Activated T-cell treated with anti-CD3 and anti-CD28 coated beads, Interleukin-2, amount 50 U/mL, for 48 hours (primary cell): ENCODE data around the gene AZI2.

Experiments
- DNase-seq, 2 experiments: peaks; one replicate each; pipeline ENCODE4 v3.0.0-alpha.2; 2020

The AZI2 gene

GRCh38 chr3:28300345-28300962, 48.2 kb downstream of the AZI2 start:
- DNase-seq, result no peak

- DNase-seq, result no peak
These were observed 48.9 kb downstream of the AZI2 start for GRCh38 chr3:28299705-28300104.

- DNase-seq, result no peak
These were observed 52.6 kb downstream of the AZI2 start for GRCh38 chr3:28295898-28296490.

- no peak for DNase-seq
These were observed 53.8 kb downstream of the AZI2 start for GRCh38 chr3:28294667-28295413.

- no peak for DNase-seq
These were observed 56.0 kb downstream of the AZI2 start for GRCh38 chr3:28292622-28293021.

- DNase-seq, result no peak
These were observed 57.0 kb downstream of the AZI2 start for GRCh38 chr3:28291577-28291976.

GRCh38 chr3:28290863-28291300, 57.7 kb downstream of the AZI2 start:
- DNase-seq, result no peak

GRCh38 chr3:28287046-28287445, 61.6 kb downstream of the AZI2 start:
- DNase-seq, result no peak

GRCh38 chr3:28286595-28286994, 62.0 kb downstream of the AZI2 start:
- no peak for DNase-seq

- DNase-seq, result no peak
These were observed 67.8 kb downstream of the AZI2 start for GRCh38 chr3:28280781-28281180.

- DNase-seq, result no peak
These were observed 68.9 kb downstream of the AZI2 start for GRCh38 chr3:28279770-28280169.

- no peak for DNase-seq
These were observed 69.7 kb downstream of the AZI2 start for GRCh38 chr3:28278918-28279317.

GRCh38 chr3:28273837-28274236, 74.8 kb downstream of the AZI2 start:
- no peak for DNase-seq
